GM19035 (cell line): ENCODE measurements around the gene DNAJB2.
"Not testable (repeated sequence)": the region's sequence is repeated elsewhere in the genome, so short reads cannot be mapped to it uniquely, and the experiment has no call there.

Source experiments
- ATAC-seq: cut with Tn5 transposase; IDR thresholded peaks from one replicate; pipeline ENCODE4 v1.9.1; 2021; ENCODE audit not compliant: unreplicated experiment

Gene DNAJB2

GRCh38 chr2:219298759-219299371 lies 19.7 kb downstream of the DNAJB2 start:
- ATAC-seq = peak; percentile 41

DNA sequence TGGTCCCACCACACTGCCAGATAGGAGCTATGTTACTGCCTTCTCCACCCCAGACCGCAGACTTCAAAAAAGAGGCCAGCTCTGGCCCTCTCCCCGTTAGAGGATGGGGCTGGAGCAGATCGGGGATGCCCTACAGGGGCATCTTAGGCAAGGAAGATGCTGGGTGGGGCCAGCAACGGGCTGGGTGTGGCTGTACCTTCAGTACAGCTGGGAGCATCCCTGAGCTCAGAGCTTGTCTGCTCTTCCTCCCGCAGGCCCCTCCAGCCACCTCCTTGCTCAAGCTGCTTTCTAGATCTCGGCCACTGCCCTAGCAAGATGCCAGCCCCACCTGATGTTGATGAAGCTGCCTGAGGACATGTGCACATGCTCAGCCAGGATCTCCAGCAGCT lies 20.2 kb downstream of the DNAJB2 start:
- no peak for ATAC-seq

DNA sequence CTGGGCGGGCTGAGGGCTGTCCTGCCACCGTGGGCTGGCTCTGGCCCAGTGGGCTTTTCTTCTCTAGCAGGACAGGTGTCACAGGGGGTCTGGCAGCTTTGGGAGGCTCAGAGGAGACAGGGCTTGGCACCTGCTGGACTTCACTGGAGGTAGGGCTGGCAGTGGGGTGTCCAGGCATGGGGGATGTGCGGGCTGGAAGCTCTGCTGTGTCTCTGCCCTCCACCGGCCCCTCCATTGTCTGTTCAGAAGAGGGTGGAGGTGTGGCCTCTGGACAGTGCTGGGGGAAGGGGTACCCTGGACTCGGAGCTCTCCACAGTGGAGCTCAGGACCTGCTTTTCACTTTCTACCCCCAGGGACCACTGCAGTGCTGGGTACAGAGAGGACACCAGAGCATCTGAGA lies 20.9 kb downstream of the DNAJB2 start:
- no peak for ATAC-seq

DNA sequence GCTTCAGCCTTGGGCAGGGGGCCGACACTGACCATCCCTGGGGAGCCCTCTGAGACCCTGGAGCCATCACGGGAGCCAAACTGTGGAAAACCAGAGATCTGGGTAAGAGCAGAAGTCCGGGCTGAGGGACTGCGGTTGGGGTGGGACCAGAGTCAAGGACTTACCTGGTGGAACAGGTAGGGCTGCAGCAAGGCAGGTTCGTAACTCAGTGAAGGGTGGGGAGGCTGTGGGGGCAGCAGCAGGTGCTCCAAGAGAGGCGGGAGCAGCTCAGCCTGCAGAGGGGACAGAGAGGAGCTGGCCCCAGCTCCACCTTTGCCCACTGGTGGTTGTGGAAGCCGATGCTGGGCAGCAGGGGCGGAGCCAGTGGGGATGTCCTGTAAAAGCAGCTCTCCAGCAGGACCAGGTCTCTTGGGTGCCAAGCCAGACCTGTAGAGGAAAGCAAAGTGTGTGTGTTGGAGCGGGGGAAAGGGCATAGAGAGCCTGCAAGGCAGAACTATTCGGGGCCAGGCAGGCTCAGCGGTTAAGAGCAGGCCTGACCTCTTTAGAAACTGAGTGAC lies 23.3 kb downstream of the DNAJB2 start:
- no peak for ATAC-seq

- no peak for ATAC-seq
Measured at GRCh38 chr2:219304223-219304622, 25.1 kb downstream of the DNAJB2 start.

GRCh38 chr2:219306047-219306446 lies 26.9 kb downstream of the DNAJB2 start:
- no peak for ATAC-seq

DNA sequence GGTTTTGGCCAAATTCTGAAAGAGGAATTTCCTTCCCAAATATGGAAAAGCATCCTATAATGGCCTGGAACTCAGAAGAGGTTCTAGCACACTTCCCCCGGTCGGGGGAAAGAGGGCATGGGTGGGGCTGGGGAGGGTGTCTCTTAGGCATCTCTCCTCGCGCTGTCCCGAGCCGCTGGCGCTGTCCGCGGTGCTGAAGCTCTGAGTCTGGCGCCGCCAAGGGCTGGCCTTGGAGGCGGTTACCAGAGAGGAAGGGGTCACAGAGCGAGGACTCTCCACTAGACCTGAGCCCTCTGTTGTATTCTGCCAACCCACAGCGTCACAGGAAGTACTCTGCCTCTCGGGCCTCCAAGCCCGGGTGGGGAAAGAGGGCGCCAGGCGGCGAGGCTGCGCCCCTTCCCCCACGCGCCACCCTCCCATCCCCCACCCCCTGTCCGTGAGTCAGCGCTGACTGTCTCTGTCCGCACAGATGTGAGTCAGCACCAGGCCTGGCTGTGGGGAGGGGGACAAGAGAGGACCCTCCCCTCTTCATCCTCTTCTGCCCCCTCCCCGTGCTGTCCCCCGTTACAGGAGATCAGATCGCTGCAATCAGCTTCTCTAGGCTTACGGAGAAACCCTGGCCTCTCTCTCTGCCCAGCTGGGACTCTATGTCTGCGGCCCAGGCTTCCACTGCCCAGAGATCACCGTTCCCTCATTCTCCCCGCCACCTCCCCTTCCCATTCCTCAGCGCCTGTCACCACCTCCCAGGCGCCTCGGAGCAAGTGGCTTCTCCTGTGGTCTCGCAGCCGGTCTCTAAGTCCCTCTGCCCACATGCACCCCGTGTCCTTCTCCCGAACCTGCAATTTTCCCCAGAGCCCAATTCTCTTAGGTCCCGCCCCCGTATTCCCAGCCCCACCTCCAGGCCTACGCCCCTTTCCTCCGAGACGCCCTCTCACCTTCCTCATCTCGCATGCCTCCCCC lies 29.3 kb downstream of the DNAJB2 start:
- no peak for ATAC-seq

GRCh38 chr2:219309278-219309677 lies 30.1 kb downstream of the DNAJB2 start, which contains the start of gene PTPRN:
TSS of gene PTPRN (minus strand) at chr2:219309401. CDS start at chr2:219309332, 69 bp downstream.
- ATAC-seq = no peak

DNA sequence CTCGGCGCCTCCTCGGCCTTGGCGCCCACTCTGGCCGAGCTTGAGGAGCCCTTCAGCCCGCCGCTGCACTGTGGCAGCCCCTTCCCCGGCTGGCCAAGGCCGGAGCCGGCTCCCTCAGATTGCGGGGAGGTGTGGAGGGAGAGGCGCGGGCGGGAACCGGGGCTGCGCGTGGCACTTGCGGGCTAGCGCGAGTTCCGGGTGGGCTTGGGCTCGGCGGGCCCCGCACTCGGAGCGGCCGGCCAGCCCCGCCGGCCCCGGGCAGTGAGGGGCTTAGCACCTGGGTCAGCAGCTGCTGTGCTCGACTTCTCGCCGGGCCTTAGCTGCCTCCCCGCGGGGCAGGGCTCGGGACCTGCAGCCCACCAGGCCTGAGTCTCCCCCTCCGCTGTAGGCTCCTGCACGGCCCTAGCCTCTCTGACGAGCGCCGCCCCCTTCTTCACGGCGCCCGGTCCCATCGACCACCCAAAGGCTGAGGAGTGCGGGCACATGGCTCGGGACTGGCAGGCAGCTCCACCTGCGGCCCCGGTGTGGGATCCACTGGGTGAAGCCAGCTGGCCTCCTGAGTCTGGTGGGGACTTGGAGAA lies 33.6 kb downstream of the DNAJB2 start:
- not testable (repeated sequence) for ATAC-seq

DNA sequence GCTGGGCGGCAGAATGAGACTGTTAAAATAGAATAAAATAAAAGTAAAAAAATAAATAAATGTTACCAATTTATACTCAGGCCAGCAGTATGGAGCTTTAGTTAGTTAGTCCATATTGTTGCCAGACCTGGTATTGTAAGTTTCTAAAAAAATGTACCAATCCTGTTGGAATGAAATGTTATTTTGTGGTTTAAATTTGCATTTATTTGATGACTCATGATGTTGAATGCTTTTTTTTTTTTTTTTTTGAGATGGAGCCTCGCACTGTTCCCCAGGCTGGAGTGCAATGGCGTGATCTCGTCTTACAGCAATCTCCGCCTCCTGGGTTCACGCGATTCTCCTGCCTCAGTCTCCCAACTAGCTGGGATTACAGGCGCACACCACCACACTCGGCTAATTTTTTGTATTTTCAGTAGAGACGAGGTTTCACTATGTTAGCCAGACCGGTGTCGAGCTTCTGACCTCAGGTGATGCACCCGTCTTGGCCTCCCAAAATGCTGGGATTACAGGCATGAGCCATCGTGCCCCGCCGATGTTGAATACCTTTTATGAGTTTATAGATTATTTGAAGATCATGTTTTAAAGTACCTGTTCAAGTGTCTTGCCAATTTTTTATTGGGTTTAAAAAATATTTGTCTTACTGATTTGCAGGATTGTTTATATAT lies 35.8 kb downstream of the DNAJB2 start:
- ATAC-seq = no peak

DNA sequence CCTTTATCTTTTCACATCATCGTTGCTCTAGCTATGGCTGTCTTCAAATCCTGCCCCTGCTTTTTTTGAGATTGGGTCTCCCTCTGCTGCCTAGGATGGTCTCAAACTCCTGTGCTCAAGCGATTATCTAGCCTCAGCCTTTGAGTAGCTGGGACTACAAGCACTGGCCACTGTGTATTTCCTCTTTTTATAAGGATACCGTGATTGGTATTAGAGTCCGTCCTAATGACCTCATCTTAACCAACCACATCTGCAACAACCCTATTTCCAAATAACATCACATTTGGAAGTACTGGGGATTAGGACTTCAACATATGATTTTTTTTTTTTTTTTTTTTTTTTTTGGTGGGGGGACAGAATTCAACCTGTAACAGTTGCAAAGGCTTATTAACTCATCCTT lies 44.3 kb downstream of the DNAJB2 start:
- ATAC-seq = no peak

DNA sequence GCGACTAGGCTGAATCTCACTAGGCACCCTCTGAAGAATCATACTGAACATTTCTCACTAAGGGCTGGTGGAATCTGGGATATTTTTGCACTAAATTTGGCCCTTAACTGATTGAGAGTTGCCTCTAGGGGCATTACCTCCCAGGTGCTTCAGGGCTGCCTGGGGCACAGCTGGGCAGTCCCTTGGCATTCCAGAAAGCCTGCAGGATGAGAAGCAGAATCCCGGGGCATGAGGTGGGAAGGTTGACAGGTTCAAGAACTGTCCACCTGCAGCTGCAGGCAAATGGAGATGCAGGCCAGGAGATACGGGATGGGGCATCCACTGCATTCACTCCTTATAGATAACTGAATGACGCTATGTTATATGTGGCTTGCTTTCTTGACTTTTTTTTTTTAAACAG lies 46.0 kb downstream of the DNAJB2 start:
- no peak for ATAC-seq

- no peak for ATAC-seq
Measured at GRCh38 chr2:219325657-219326315, 46.6 kb downstream of the DNAJB2 start.

DNA sequence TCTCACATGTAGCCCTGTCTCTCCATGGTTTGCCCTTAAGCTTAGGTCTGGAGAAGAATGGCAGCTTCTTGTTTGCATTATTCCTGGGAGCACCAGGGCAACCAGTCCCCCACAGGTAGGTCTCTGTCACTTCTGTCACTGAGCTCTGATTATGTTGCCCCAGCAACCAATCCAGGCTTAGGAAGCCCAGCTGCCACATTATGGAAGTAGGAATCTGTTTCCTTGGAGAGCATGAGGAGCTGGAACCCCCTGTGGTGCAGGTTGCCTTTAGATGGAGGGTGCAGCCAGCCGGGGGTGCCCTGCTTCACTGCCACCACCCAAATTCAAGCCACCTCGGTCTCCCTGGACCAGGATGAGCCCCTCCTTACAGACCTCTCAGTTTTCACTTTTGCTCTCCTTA lies 48.6 kb downstream of the DNAJB2 start:
- no peak for ATAC-seq

- ATAC-seq = no peak
Measured at GRCh38 chr2:219331560-219332213, 52.5 kb downstream of the DNAJB2 start.

- ATAC-seq = no peak
Measured at GRCh38 chr2:219332542-219332941, 53.4 kb downstream of the DNAJB2 start, which contains the start of gene RESP18. TSS of gene RESP18 (minus strand) at chr2:219332744.

GRCh38 chr2:219334076-219334475 lies 54.9 kb downstream of the DNAJB2 start:
- no peak for ATAC-seq

DNA sequence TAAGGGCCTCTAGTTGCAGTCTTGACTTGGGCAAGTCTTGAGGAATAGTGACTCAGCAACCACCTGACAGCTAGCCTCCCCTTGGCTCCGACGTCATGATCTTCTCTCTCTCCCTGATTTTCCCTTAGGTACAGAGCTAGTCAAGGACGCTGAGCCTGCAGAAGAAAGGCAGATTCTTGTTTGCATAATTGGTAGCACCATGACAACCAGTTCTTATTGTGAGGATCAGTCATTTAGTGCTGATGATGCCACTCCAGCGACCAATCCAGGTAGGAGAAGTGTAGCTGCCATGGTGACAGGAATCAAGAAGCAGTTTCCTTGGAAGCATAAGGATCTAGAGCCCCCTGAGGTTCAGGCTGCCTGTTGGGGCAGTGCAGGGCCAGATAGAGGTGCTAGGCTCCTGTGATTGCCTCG lies 56.2 kb downstream of the DNAJB2 start:
- no peak for ATAC-seq
